ENCODE measurements around the gene RABEP1.
A peak's percentile ranks its signal among the peaks of the same experiment; 100 is the strongest.
"Not testable (repeated sequence)": the region's sequence is repeated elsewhere in the genome, so short reads cannot be mapped to it uniquely, and the experiment has no call there.

RABEP1 gene, protein sequence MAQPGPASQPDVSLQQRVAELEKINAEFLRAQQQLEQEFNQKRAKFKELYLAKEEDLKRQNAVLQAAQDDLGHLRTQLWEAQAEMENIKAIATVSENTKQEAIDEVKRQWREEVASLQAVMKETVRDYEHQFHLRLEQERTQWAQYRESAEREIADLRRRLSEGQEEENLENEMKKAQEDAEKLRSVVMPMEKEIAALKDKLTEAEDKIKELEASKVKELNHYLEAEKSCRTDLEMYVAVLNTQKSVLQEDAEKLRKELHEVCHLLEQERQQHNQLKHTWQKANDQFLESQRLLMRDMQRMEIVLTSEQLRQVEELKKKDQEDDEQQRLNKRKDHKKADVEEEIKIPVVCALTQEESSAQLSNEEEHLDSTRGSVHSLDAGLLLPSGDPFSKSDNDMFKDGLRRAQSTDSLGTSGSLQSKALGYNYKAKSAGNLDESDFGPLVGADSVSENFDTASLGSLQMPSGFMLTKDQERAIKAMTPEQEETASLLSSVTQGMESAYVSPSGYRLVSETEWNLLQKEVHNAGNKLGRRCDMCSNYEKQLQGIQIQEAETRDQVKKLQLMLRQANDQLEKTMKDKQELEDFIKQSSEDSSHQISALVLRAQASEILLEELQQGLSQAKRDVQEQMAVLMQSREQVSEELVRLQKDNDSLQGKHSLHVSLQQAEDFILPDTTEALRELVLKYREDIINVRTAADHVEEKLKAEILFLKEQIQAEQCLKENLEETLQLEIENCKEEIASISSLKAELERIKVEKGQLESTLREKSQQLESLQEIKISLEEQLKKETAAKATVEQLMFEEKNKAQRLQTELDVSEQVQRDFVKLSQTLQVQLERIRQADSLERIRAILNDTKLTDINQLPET

DNA sequence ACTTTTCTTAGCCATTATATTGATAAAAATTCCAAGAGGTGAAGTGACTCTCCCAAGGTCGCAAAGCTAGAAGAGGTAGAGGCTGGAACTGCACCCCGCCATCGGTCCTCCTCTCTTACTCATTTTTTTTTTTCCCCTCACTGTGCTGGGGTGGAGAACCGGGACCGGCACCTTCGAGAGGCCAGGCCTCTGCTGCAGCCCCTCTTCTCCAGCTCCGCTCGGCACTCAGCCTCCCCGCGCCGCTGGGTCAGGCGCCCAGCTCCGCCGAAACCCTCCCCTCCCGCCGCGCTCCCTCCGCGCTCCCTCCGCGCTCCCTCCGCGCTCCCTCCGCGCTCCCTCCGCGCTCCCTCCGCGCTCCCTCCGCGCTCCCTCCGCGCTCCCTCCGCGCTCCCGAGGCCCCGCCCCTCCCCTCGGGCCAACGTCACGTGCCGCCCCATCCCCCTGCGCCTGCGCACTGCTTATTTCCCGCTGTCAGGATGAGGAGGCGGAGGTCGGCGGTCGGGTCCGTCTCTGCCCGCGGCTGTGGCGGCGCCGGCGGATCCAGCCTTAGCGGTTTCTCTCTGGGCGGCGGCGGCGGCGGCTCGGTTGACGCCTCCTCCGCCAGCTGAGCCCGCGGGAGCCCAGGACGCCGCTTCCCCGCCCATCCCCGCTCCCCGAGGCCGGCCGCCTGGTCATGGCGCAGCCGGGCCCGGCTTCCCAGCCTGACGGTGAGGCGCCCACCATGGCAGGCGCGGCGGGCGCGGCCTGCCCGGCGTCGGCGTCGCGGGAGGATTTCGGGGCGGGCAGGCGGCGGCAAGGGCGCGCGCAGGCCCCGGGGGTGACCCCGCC, at the start of gene RABEP1:
Gene RABEP1, plus strand, starts transcription at position 471 of the 828 bp plus-strand sequence. Its CDS starts 203 bp downstream, at position 674.
- peak; percentile 90 for DNase-seq

DNA sequence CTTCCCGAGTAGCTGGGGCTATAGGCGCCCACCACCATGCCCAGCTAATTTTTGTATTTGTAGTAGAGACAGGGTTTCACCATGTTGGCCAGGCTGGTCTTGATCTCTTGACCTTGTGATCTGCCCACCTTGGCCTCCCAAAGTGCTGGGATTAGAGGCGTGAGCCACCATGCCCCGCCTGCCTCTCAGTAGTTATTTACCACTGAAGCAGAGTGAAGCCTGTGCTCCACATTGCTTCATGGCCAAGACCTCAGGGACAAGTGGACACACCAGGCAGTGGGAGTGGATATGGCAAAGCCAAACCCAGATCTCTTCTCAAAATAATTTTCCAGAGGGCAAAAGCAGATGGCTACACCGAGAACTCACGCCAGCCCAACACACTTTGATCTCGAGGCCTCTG, 48.6 kb upstream of the RABEP1 start:
- not testable (repeated sequence) for DNase-seq

- DNase-seq: no peak
These were observed 47.2 kb upstream of the RABEP1 start, which contains the start of gene SCIMP for GRCh38 chr17:5234645-5235576. TSS of gene SCIMP (minus strand) at chr17:5234860. CDS start at chr17:5234755, 105 bp downstream.

DNA sequence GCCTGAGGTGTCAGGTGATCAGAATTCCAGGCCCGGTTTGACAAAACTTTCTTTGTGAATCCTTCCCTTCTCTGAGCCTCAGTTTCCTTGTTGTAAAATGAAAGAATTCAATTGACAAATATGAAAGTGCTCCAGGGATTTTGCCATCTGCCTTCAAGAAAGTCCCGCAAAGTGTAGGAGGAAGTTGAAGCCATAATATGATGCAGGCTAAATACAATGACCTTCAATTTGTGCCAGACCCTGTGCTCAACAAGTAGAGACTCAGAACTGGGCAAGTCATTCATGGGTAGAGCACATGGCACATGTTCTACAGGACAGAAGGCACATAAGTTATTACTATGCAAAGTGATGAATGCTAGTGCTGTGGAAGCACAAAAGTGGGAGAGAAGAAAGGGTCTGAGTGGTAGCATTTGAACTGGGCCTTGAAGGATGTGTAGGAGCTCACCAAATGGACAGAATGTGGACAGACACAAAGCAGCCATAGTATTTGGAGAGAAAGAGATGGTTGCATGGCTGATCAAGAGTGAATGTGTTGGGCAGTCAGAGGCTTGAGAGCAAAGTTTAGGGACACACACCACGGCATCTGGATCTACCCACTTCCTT, 45.0 kb upstream of the RABEP1 start:
- DNase-seq: no peak

- peak; percentile 6 for DNase-seq
These were observed 44.5 kb upstream of the RABEP1 start for GRCh38 chr17:5237541-5238016.

- no peak for DNase-seq
These were observed 43.8 kb upstream of the RABEP1 start for GRCh38 chr17:5238333-5238732.

- DNase-seq: not testable (repeated sequence)
These were observed 42.3 kb upstream of the RABEP1 start for GRCh38 chr17:5239769-5240168.

- DNase-seq: no peak
These were observed 40.0 kb upstream of the RABEP1 start for GRCh38 chr17:5241861-5242671.

DNA sequence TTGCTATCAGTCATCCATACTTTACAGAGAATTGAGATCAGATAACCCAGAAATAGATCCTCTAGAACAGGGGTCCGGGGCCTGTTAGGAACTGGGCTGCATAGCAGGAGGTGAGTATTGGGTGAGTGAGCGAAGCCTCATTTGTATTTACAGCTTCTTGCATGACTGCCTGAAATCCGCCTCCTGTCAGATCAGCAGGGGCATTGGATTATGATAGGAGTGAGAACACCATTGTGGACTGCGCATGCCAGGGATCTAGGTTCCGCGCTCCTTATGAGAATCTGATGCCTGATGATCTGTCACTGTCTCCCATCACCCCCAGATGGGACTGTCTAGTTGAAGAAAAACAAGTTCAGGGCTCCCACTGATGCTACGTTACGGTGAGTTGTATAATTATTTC, 34.5 kb upstream of the RABEP1 start:
- no peak for DNase-seq

DNA sequence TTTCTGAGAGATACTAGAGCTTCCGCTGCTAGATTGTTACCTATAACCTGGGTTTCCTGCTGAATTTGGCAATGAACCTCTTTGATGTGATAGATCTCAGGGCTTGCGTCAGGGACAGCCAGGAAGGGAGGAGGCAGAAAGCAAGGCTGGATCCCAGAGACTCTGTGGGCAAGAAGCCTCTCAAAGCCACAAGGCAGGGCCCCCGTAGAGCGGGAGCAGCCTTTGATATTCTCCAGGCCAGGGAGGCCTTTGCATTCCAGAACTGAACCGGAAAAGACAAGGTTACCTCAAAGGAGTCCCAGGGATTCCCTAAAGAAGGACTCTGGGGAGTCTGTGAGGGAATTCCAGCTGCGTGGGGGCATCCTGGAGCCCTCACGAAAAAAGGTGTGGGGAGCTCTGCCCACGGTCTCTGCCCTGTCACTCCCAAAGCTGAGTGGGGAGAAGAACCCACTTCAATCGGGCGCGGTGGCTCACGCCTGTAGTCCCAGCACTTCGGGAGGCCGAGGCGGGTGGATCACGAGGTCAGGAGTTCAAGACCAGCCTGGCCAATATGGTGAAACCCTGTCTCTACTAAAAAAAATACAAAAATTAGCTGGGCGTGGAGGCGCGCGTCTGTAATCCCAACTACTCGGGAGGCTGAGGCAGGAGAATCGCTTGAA, 33.1 kb upstream of the RABEP1 start:
- no peak for DNase-seq

DNA sequence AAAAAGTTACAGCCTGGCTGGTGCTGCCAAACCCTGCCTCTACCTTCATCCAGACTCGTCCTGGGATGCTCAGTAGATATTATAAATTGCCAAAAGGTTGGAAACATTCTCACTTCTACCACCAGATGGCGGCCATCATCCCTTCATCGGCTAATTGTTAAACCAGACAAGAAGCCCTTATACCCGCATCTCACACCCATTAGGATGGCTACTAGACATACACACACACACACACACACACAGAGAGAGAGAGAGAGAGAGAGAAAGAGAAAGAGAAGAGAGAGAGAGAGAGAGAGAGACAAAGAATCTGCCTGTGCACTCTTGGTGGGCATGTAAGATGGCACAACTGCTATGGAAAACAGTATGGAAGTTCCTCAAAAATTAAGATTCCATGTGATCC, 32.5 kb upstream of the RABEP1 start:
- DNase-seq: peak; percentile 42

DNA sequence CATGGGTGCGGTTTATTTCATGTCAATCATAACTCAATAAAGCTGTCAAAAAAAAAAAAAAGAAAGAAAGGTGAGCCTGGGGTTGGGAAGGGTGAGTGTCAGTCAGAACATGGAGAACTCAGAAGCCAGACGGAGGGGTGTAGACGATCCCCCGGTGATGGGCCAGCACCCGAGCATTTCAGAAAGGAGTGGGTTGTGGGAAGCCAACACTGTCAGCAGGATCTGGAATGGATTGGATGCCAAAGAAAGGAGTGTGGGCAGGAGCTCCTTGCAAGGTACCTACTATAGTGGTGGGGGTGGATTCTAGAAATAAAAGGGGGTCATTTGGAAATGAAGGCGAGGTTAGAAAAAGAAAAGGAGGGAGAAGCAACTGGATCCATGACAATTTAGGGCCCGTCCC, 27.7 kb upstream of the RABEP1 start:
- no peak for DNase-seq

GRCh38 chr17:5254903-5255521, 27.1 kb upstream of the RABEP1 start:
- no peak for DNase-seq

GRCh38 chr17:5257124-5257523, 25.0 kb upstream of the RABEP1 start:
- no peak for DNase-seq

DNA sequence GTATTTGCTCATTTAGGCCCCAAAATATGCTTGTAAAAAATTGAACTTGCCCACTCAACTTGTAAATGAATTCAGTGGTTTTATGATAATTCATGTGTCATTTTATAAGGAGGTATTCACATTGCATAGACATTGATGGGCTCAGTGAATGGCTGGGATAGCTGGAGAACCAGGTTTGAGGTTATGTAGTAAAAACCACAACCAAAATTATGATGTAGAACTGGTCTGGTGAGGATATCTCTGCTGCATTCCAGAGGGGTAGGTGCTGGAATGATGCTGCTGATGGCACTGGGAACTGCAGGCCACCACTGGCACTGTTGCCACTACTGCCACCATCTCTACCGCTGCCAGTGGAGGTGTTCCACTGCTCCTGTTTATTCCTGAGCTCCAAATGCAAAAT, 21.5 kb upstream of the RABEP1 start:
- DNase-seq: no peak

DNA sequence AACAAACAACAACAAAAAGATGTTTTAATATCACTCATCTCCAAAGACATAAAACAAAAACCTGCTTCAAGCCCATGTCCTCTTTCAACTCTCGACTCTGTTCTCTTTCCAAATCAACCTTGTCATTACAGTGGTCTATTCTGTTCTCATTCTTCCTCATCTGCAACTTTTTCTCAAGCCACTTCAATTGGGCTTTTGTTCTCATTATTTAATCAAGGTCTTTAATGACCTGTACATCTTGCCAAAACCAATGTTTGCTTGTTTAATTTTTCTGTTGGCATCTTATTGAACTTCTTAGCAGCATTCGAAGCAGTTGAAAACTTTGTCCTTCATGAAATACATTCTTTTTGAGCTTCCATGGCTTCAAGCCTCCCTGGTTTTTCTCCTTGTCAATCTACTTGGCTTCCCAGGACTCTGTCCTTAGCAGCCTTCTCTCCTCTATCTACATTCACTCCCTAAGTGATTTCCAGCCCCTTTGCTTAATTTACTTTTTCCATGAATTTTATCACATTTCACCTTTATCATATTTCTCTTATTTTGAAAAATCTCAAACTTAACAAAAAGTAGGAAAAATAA, 19.6 kb upstream of the RABEP1 start:
- no peak for DNase-seq

DNA sequence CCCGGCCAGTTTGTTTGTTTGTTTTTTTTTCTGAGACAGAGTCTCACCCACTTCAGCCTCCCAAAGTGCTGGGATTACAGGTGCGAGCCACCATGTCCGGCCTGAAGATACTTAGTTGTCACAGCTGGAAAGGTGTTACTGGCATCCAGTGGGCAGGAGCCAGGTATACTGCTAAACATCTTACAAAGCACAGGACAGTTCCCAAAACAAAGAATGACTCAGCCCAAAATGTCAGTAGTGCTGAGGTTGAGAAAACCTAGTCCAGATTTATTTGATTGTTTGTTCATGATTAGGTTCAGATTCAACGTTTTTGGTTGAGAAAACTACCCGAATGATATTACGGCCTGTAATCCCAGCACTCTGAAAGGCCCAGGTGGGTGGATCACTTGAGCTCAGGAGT, 18.6 kb upstream of the RABEP1 start:
- DNase-seq: no peak

- DNase-seq: no peak
These were observed 17.2 kb upstream of the RABEP1 start for GRCh38 chr17:5264893-5265292.

All from stimulated activated naive CD4-positive, alpha-beta T cell treated with Interleukin-2 at 50 U/mL for 16 hours (primary cell).